OCI-LY7 (cell line): ENCODE measurements around the gene HACL1.

Source experiments
- EZH2phosphoT487 ChIP-seq: fragments of 200-600 bp; sonication (generic); IDR thresholded peaks from 2 replicates; pipeline ENCODE4 v1.6.1; 2018; ENCODE audit warnings: low read depth, borderline replicate concordance, mild to moderate bottlenecking, mixed run types, antibody characterized with exemption, low read length, moderate library complexity, mixed read lengths
- TF ChIP-seq, protein P1 (sequence below): fragments of 200-600 bp; sonication (generic); conservative IDR thresholded peaks from 2 replicates; pipeline ENCODE4 v1.5.1; 2014; ENCODE audit warnings: mild to moderate bottlenecking, antibody characterized with exemption, low read length, moderate library complexity, mixed read lengths

- TF ChIP-seq, protein P1, sequence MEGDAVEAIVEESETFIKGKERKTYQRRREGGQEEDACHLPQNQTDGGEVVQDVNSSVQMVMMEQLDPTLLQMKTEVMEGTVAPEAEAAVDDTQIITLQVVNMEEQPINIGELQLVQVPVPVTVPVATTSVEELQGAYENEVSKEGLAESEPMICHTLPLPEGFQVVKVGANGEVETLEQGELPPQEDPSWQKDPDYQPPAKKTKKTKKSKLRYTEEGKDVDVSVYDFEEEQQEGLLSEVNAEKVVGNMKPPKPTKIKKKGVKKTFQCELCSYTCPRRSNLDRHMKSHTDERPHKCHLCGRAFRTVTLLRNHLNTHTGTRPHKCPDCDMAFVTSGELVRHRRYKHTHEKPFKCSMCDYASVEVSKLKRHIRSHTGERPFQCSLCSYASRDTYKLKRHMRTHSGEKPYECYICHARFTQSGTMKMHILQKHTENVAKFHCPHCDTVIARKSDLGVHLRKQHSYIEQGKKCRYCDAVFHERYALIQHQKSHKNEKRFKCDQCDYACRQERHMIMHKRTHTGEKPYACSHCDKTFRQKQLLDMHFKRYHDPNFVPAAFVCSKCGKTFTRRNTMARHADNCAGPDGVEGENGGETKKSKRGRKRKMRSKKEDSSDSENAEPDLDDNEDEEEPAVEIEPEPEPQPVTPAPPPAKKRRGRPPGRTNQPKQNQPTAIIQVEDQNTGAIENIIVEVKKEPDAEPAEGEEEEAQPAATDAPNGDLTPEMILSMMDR, result no peak
- TF ChIP-seq EZH2phosphoT487, result no peak
Measured at GRCh38 chr3:15585111-15585845, 16.1 kb downstream of the HACL1 start.
